NCI-H2029 treated with DMSO at 0.1 percent for 48 hours (cell line): ENCODE measurements around the gene INIP.
"Not testable (repeated sequence)": the region's sequence is repeated elsewhere in the genome, so short reads cannot be mapped to it uniquely, and the experiment has no call there.

ENCODE experiments used
- DNase-seq: peaks from one replicate; lab custom pipeline; 2025; lab: John Stamatoyannopoulos, UW

INIP gene

DNA sequence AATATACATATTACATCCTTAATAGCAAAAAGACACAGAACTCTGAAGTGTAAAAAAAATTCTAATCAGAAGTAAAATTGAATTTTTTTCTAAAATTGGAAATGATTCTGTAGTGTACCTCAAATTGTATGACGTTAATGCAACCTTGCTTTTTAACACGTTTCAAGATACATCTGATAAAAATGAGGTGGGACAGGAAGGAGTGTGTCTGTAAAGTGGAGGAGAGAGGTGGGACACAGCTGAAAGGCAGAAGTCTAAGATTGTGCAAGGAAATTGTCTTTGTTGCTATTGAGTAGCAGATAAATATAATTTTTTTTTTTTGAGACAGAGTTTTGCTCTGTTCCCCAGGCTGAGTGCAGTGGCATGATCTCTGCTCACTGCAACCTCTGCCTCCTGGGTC lies 17.0 kb upstream of the INIP start:
- no peak for DNase-seq

DNA sequence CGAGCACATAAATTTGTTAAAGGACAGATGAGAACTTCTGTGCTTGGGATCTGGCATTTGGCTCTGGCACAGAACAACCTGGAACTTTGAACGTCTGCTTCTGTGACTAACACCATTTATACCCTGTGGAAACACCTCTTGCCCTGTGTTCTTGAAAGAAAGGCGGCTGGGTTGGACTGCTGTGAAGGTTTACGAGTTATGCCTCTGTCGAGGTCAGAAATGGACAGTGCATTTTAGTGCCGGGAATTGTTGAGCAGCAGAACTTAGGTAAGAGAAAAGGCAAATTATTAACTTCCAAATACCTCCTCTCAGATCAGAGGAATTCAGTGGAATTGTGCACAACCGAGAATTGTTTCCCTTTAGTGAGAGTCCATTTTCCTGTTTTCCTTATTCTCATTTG lies 14.1 kb upstream of the INIP start:
- no peak for DNase-seq

DNA sequence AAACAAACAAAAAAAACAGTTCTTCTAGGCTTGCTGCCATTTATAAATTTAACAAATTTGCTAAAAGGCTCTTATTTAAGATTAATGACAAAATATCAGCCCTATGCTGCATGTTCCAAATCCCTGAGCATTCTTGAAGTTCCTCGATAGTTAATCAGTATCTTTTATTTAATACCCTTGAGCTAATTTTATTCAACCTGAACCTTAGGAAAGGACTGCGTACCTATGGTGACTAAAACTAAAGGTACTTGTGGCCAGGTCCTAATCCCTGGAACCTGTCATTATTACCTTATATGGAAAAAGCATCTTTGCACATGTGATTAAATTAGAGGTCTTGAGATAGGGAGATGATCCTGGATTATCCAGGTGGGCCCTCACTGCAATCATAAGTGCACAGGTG lies 10.5 kb upstream of the INIP start:
- DNase-seq, result no peak

DNA sequence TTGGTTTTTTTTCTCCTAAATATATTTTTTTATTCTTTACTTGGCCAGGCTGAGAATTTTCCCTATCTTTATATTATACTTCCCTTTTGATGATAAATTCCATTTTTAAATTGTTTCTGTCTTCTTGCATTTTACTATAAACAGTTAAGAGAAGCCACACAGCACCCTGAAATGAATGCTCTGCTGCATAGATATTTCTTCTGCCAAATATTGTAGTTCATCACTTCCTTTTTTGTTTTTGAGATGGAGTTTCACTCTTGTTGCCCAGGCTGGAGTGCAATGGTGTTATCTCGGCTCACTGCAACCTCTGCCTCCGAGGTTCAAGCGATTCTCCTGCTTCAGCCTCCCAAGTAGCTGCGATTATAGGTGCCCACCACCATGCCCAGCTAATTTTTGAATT lies 8.5 kb upstream of the INIP start:
- DNase-seq, result no peak

DNA sequence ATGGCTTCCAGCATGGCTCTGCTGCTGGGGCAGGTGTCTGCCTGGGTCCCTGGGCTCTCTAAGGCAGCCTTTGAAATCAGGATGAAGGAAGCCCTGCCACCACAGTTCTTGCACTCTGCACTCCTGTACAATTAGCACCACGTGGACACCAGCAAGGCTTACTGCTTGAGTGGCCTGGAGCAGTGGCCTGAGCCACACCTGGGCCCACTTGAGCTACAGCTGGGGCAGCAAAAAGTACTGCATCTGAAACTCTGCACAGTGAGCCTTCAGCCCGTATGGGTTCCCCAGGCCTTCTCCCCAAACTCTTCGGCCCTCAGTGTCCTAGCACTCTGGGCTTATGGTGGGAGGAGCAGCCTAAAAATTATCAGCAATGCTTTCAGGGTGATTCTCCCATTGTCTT lies 8.0 kb upstream of the INIP start:
- DNase-seq, result no peak

DNA sequence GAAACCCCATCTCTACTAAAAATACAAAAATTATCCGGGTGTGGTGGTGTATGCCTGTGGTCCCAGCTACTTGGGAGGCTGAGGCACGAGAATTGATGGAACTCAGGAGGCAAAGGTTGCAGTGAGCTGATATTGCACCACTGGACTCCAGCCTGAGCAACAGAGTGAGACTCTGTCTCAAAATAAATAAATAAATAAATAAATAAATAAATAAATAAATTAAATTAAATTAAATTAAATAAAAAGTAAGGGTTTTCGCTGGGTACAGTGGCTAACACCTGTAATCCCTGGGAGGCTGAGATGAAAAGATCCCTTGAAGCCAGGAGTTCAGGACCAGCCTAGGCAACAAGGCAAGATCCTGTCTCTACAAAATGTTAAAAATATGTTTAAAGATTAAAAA lies 4.8 kb upstream of the INIP start:
- DNase-seq, result not testable (repeated sequence)

DNA sequence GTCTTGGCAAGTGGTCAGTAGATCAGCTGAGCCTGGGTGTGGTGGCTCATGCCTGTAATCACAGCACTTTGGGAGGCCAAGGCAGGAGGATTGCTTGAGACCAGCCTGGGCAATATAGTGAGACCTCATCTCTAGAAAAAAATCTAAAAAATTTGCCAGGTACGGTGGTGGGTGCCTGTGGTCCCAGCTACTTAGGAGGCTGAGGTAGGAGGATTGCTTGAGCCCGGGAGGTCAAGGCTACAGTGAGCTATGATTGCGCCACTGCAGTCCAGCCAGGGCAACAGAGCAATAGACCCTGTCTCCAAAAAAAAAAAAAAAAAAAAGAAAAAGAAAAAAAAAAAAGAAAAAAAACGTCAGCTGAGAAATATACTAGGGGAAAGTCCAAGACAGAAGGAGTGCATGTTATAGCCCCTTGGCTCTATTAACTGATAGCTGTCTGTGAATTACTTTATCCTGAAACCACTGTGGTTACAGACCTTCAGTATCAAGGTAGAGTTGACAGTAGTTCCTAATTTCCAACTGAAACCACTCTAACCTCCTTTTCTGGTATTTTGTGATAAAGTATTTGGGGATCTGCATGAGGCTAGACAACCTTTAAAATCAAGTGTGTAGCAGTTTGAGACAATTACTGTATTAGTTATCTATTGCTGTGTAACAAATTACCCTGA lies 2.3 kb upstream of the INIP start:
- DNase-seq, result no peak

DNA sequence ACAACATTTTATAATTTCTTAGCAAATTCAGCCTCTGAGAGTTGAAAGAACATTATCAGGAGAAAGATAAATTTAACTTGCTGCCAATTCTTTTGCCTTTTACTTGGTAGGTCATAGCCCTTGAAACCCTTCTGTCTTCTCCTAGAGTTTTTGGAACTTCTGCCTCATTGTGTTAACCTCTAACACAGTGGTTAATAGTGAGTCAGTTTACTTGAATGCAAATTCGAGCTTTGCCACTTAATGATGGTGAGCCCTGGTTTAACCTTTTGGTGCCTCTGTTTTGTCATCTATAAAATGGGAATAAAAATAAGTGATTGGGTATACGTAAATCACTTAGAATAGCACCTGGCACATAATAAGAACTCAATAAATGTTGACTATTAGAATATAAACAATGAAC lies 1.8 kb upstream of the INIP start:
- DNase-seq, result no peak

DNA sequence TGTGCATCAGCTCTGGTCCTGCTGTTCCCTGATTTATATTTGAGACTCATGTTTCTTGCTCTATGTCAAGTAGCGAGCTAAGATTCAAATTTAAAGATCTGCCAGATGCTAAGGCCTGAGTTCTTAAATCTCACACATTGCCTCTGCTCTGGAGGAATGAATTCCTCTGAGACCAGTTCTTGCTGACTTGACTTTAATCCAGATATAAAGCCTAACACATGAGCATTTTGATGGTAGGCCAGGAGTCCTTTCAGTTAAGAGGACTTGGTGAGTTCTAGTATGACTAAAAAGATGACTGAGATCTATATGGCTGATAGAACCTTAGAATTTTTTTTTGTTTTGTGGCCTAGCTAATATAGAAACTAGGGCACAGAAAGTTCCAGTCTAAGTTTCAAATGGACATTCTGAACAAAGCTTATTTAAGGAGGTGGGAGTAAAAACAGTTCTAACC lies 1.3 kb upstream of the INIP start:
- DNase-seq, result no peak

DNA sequence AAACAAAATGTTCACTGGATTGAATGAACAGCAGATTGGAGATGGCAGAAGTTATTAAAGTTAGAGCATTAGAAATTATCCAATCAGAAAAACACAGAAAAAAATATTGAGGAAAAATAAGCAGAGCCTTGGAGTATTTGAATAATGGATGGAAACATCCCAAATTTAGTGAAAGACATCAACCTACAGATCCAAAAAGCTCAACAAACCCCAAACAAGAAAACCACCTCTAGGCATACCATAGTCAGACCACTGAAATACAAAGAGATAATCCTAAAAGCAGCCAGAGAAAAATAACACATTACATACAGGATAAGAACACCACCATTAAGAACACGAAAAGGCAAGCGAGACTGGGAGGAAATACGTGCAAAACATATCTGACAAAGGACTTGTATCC lies 5.2 kb downstream of the INIP start:
- no peak for DNase-seq

DNA sequence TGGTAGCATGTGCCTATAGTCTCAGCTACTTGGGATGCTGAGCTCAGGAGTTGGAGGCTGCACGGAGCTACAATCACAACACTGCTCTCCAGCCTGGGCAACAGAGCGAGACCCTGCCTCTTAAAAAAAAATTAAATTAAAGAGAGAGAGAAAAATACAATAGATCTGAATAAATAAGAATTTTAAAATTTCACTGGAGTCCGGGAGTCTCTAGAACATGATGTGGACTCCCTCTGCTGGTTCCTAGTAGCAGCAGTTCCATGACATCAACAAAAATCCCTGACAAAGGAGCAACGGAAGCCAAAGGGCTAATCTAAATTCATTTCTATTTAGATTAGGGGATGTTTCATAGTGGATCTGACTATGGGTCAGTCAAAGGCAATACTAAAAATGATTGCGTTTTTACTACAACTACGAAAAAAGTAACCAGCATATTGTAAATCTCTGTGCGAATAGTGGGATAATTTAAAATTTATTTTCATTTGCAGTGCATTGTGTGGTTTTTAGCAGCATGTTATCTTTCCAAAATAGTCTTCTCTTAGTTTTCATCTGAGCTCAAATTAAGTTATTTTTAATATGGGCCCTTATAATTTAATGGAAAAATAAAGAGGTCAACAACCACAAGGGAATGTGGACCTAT lies 6.7 kb downstream of the INIP start:
- DNase-seq, result no peak

DNA sequence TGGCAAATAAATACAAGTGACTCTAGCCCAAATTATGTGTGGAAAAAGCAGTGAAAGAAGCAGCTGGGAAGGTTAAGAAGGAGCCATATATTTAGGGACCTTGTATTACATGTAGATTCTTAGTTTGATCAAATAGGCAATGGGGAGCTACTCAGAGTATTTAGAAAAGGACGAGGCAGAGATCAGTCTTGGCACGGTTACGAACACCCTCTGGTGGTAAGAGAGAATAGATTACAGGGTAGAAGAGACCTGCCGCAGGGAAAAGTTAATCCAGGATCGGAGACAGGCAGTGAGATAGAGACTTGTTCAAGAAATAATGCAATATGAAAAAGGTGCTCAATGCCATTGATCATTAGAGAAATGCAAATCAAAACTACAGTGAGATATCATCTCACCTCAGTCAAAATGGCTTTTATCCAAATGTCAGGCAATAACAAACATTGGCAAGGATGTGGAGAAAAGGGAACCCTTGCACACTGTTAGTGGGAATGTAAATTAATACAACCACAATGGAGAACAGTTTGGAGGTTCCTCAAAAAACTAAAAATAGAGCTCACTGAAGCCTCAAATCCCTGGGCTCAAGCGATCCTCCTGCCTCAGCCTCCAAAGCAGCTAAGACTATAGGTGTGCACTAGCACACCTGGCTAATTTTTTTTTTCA lies 12.0 kb downstream of the INIP start:
- no peak for DNase-seq

DNA sequence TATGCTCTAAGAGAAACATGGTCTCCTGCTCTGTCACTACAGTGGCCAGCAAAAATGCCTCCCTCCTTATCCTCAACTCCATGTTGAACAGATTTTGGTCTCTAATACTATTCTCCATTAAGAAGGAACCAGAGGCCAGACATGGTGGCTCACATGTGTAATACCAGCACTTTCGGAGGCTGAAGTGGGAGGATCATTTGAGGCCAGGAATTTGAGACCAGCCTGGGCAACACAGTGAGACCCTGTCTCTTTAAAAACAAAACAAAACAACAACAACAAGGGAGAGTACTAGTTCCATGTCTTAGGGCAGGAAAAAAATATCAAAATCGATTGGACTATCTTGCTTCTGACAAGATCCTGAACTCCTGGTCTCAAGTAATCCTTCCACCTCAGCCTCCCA lies 14.6 kb downstream of the INIP start:
- DNase-seq, result no peak

DNA sequence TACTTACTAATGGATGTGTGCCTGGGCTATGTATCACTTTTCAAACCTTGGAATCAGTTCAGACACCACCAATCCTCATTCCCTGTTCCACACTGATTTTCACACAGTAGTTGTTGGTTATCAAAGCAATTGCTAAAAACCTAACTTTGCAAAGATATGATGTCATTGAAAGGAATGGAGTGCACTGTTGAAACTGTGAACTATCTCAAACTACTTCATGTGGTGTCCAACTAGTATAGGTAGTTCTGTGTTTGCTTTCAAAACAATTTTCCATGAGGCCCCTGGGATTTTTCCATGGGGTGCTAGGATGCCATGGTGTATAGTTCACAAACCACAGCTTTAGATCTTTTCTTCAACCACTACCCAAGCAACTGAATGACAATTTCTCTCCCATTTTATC lies 17.8 kb downstream of the INIP start:
- DNase-seq, result no peak

DNA sequence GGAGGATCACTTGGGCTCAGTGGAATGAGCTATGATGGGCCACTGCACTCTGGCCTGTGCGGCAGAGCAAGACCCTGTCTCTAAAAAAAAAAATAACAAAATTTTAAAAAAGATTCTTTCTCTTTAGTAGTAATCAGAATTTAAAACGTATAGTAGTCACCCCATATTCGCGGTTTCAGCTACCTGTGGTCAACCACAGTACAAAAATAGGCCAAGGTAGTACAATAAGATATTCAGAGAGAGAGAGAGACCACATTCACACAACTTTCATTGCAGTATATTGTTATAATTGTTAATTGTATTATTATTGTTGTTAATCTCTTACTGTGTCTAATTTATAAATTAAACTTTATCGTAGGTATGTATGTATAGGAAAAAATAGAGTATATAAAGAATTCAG lies 18.7 kb downstream of the INIP start:
- DNase-seq, result no peak

DNA sequence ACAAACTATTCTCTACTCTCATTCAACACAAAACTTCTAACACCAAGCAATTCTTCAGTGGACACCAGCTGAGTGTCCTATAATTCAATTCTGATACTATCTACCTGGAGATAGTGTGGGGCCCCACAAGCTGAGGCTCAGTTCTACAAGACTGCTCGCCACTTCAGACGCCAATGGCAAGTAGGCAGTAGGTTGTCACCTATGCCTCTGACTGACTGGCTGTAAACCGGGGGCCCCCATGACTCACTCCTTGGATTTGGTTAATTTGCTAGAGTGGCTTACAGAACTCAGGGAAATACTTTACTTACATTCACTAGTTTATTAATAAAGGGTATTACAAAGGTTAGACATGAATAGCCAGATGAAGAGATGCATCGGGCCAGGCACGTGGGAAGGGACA lies 21.5 kb downstream of the INIP start:
- DNase-seq, result no peak

DNA sequence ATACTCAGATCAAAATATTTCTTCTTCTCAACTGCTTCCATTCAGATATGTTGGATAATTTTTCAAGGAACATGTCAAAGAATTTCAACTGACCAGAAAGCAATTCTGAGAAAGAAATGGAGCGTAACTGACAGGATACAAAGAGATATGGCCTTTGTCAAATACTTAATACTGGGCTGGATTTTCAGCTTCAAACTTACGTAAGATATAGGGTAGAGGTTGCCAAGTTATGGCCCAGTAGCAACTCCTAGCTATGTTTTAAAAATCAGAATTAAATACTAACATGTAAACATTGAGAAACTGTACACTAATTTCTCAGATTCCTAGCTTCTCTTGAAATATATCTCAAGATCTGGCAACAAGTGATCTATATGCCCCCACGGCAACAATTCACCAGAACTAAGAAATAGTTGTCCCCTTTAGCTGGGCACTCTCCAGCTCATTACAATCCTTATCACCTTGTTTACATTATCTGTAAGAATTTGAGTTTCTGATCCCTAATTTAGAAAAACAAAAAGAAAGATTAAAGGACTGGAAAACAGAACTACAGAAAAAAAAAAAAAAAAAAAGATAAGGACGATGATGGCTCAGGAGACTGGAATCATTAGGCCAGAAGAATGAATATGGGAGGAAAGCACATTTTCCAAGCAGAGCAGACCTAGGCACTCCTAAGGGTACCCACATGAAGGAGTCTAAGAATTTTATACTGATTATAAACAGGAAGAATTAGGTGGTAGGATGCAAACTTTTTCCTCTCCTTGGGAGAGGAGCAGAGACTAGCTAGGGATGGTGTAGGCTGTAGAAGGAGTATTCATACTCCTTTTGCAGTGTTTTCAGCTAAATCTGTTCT lies 23.0 kb downstream of the INIP start:
- DNase-seq, result no peak

DNA sequence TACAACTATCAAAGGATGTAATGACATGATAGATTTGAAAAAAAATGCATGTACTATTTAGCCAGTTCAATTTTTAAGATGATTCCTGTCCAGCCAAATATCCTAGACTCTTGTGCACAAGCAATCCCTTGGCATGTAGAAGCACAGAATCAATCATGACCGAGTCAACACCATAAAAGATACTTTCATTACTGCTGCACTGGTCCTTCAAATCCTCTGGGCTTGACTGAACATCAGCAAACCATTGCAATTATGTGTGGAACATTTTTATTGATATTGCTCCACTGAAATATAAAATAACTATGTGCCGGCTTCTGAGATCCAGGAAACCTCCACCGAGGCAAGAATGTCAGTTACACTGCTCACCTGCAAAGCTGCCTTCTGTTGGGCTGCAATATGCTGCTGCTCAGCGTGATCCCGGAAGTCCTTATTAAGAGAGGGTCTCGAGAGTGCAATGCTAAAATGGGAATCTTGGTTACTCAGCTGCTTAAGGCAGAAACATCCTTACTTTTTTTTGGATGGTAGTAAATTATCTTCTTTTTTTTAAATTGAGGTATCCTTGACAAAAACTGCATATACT lies 28.7 kb downstream of the INIP start:
- DNase-seq, result no peak

DNA sequence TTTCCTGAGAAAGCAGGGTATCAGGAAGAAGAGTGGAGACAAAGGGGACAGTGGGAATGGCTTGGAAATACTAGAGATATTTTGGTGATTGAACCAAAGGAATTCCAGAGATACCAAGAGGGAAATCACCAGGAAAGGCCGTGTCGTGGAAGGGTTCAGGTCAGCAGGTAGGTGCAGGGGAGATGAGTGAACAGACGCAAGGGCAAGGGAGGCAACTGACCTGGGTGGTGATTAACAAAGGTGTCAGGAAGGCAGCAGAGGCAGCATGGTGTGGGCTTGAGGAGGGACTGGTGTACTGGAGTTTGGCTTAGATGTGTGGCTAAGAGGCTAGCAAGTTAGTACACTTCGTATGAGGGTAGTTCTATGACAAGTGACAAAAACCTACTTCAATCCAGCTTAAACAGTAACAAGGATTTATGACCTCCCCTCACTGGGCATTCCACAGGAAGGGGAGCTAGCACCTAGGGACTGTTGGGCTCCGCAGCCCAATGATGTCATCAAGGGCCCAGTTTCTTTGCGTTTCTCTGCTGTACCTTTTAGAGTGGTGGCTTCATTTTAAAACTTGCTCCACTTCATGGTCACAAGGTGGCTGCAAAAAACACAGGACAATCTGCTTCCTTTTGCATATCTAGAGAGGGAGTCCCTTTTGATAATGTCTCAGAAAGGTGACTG lies 37.0 kb downstream of the INIP start:
- no peak for DNase-seq

DNA sequence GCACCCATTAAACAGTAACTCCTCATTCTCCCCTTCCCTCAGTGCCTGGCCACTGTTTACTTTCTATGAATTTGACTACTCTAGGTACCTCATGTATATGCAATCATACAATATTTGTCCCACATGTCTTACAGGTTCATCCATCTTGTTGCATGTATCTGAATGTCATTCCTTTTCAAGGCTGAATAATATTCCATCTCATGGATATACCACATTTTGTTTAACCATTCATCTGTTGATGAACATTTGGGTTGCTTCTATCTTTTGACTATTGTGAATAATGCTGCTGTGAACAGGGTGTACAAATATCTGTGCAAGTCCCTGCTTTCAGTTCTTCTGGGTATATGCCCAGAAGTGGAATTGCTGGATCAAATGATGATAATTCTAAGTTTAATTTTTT lies 40.9 kb downstream of the INIP start:
- DNase-seq, result no peak

DNA sequence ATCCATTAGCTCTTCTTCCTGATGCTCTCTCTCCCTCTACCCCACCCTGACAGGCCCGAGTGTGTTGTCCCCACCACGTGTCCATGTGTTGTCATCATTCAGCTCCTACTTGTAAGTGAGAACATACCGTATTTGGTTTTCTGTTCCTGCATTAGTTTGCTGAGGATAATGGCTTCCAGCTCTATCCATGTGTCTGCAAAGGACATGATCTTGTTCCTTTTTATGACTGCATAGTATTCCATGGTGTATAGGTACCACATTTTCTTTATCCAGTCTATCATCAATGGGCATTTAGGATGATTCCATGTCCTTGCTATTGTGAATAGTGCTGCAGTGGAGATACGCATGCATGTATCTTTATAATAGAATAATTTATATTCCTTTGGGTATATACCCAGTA lies 44.7 kb downstream of the INIP start:
- not testable (repeated sequence) for DNase-seq
